Measurements from ENCODE around the gene SHANK1.

The SHANK1 gene

GRCh38 chr19:50679177-50680125 is 40.2 kb downstream of the SHANK1 start:
- no peak for TF ChIP-seq FOXP2 (optimal IDR thresholded peaks at IDR 0.05; ENCODE audit: borderline replicate concordance, extremely low read depth, extremely low read length, insufficient read depth)
- no peak for TF ChIP-seq POLR2AphosphoS5 (IDR thresholded peaks at IDR 0.05; ENCODE audit: low read depth, low read length)
- TF ChIP-seq TAF1 (IDR thresholded peaks at IDR 0.05; ENCODE audit: borderline replicate concordance, insufficient read depth, low read length): no peak
- TF ChIP-seq, protein P1, sequence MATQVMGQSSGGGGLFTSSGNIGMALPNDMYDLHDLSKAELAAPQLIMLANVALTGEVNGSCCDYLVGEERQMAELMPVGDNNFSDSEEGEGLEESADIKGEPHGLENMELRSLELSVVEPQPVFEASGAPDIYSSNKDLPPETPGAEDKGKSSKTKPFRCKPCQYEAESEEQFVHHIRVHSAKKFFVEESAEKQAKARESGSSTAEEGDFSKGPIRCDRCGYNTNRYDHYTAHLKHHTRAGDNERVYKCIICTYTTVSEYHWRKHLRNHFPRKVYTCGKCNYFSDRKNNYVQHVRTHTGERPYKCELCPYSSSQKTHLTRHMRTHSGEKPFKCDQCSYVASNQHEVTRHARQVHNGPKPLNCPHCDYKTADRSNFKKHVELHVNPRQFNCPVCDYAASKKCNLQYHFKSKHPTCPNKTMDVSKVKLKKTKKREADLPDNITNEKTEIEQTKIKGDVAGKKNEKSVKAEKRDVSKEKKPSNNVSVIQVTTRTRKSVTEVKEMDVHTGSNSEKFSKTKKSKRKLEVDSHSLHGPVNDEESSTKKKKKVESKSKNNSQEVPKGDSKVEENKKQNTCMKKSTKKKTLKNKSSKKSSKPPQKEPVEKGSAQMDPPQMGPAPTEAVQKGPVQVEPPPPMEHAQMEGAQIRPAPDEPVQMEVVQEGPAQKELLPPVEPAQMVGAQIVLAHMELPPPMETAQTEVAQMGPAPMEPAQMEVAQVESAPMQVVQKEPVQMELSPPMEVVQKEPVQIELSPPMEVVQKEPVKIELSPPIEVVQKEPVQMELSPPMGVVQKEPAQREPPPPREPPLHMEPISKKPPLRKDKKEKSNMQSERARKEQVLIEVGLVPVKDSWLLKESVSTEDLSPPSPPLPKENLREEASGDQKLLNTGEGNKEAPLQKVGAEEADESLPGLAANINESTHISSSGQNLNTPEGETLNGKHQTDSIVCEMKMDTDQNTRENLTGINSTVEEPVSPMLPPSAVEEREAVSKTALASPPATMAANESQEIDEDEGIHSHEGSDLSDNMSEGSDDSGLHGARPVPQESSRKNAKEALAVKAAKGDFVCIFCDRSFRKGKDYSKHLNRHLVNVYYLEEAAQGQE (IDR thresholded peaks at IDR 0.05; ENCODE audit: insufficient read depth in 1 of 2, low read depth in 2 of 2, low read length in 2 of 2): no peak
- no peak for TF ChIP-seq SIN3A (IDR thresholded peaks at IDR 0.05; ENCODE audit: borderline replicate concordance, insufficient read depth, low read length)

DNA sequence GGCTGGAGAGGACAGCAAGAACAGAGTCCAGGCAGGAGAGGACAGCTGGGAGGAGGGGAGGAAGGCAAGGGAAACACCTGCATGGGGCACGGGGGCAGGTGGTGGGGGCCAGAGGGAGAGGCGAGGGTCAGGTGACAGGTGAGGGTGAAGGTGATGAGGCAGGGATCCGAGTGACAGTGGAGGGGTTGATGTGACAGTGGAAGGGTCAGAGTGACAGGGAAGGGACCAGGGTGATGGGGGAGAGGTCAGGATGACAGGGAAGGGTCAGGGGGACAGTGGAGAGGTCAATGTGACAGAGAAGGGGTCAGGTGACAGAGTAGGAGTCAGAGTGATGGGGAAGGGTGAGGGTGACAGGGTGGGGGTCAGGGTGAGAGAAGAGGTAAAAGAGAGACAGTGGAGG is 41.3 kb downstream of the SHANK1 start:
- TF ChIP-seq SIN3A (IDR thresholded peaks at IDR 0.05; ENCODE audit: borderline replicate concordance, insufficient read depth, low read length) (no peak), TAF1 (IDR thresholded peaks at IDR 0.05; ENCODE audit: borderline replicate concordance, insufficient read depth, low read length) (no peak), FOXP2 (optimal IDR thresholded peaks at IDR 0.05; ENCODE audit: borderline replicate concordance, extremely low read depth, extremely low read length, insufficient read depth) (no peak), POLR2AphosphoS5 (IDR thresholded peaks at IDR 0.05; ENCODE audit: low read depth, low read length) (no peak)
- TF ChIP-seq, protein P1 (IDR thresholded peaks at IDR 0.05; ENCODE audit: insufficient read depth in 1 of 2, low read depth in 2 of 2, low read length in 2 of 2): no peak

- TF ChIP-seq TAF1 (IDR thresholded peaks at IDR 0.05; ENCODE audit: borderline replicate concordance, insufficient read depth, low read length) (no peak), FOXP2 (optimal IDR thresholded peaks at IDR 0.05; ENCODE audit: borderline replicate concordance, extremely low read depth, extremely low read length, insufficient read depth) (no peak), SIN3A (IDR thresholded peaks at IDR 0.05; ENCODE audit: borderline replicate concordance, insufficient read depth, low read length) (no peak), POLR2AphosphoS5 (IDR thresholded peaks at IDR 0.05; ENCODE audit: low read depth, low read length) (no peak)
- TF ChIP-seq, protein P1 (IDR thresholded peaks at IDR 0.05; ENCODE audit: insufficient read depth in 1 of 2, low read depth in 2 of 2, low read length in 2 of 2): no peak
Observed at GRCh38 chr19:50677636-50678035, 42.0 kb downstream of the SHANK1 start.

DNA sequence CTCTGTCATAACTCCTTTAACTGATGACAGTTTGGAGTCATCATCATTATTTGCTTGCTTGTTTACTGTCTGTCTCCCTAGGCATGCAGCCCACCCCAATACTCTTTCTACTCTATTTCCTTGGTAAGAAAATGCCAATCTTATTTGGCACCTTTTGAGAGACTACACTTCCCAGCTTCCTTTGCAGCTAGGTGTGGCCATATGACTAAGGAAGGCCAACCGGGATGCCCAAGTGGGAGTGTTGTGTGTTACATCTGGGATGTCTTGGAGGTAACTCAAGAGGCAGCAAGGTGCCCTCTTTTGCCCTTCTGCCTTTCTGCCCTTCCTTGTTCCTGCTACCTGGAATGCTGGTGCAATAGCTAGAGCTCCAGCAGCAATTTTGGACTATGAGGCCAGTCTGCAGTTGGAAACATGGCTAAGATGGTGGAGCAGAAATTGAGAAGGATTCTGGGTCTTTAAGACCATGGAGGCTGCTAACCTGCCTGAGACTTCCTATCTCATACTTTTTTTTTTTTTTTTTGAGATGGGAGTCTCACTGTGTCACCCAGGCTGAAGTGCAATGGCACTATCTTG is 42.9 kb downstream of the SHANK1 start:
- TF ChIP-seq POLR2AphosphoS5 (IDR thresholded peaks at IDR 0.05; ENCODE audit: low read depth, low read length): no peak
- TF ChIP-seq, protein P1 (IDR thresholded peaks at IDR 0.05; ENCODE audit: insufficient read depth in 1 of 2, low read depth in 2 of 2, low read length in 2 of 2): no peak
- TF ChIP-seq FOXP2 (optimal IDR thresholded peaks at IDR 0.05; ENCODE audit: borderline replicate concordance, extremely low read depth, extremely low read length, insufficient read depth): no peak
- TF ChIP-seq SIN3A (IDR thresholded peaks at IDR 0.05; ENCODE audit: borderline replicate concordance, insufficient read depth, low read length): no peak
- TF ChIP-seq TAF1 (IDR thresholded peaks at IDR 0.05; ENCODE audit: borderline replicate concordance, insufficient read depth, low read length): no peak

Measured in PFSK-1 (cell line).